ENCODE measurements around the gene LRRK1.

DNA sequence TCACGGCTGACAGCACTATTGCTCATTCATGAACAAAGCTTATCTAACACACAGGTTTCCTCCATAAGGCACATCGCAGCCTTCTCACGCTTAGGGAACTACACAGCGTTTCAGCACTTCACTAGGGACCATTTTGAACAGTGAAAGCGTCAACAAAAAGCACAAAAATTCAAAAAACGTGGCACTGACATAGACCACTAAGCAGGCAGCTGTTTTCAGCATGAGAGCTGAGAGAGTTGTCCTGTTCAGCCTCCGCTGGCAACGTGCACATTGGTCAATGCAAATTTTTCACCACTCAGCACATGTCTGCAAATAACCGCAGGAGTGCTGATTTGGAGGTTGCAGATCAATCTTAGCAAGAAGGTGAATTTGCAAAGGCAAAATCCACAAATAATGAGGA, 109.2 kb downstream of the LRRK1 start:
- TF ChIP-seq POLR2A (IDR thresholded peaks at IDR 0.05) (no peak), EP300 (IDR thresholded peaks at IDR 0.05; ENCODE audit: low read depth) (no peak), POLR2AphosphoS5 (IDR thresholded peaks at IDR 0.05) (no peak)
- TF ChIP-seq, protein P1, sequence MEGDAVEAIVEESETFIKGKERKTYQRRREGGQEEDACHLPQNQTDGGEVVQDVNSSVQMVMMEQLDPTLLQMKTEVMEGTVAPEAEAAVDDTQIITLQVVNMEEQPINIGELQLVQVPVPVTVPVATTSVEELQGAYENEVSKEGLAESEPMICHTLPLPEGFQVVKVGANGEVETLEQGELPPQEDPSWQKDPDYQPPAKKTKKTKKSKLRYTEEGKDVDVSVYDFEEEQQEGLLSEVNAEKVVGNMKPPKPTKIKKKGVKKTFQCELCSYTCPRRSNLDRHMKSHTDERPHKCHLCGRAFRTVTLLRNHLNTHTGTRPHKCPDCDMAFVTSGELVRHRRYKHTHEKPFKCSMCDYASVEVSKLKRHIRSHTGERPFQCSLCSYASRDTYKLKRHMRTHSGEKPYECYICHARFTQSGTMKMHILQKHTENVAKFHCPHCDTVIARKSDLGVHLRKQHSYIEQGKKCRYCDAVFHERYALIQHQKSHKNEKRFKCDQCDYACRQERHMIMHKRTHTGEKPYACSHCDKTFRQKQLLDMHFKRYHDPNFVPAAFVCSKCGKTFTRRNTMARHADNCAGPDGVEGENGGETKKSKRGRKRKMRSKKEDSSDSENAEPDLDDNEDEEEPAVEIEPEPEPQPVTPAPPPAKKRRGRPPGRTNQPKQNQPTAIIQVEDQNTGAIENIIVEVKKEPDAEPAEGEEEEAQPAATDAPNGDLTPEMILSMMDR (IDR thresholded peaks at IDR 0.05) = no peak

All from transverse colon (tissue), 4 donors.